ENCODE measurements around the gene SIRPA. TPM values are rescaled to one million over a fixed set of nuclear protein-coding genes. Genes with fewer than 3 reads are reported as not detected.
A peak's percentile ranks its signal among the peaks of the same experiment; 100 is the strongest.

The SIRPA gene
- total RNA-seq: 18.1 TPM
- long read RNA-seq, partial matches to known transcripts: 9 of 11 reads
- long read RNA-seq, other reads (novel, unspliced or antisense): 1 of 11 reads

- intact Hi-C loops (cut with micrococcal nuclease): loop anchor here (10.0 kb wide), 1 partner anchor 90 kb away; no protein-coding TSS in a partner anchor
- peak; percentile 76 for DNase-seq
- peak; percentile 73 for ATAC-seq
Observed at GRCh38 chr20:1894951-1895673, at the start of gene SIRPA. Gene SIRPA, plus strand, starts transcription at chr20:1895407. Its CDS starts 41 bp downstream, at chr20:1895448.

- DNase-seq (no peak), ATAC-seq (no peak)
- intact Hi-C loops (cut with micrococcal nuclease): no loop called here
Observed at GRCh38 chr20:1845701-1846100, 49.5 kb upstream of the SIRPA start.

- DNase-seq: no peak
- ATAC-seq: no peak
- intact Hi-C loops (cut with micrococcal nuclease): no loop called here
Observed at GRCh38 chr20:1846341-1846740, 48.9 kb upstream of the SIRPA start.

GRCh38 chr20:1846876-1847275, 48.3 kb upstream of the SIRPA start:
- ATAC-seq (no peak), DNase-seq (no peak)
- intact Hi-C loops (cut with micrococcal nuclease): no loop called here

GRCh38 chr20:1847780-1848179, 47.4 kb upstream of the SIRPA start:
- intact Hi-C loops (cut with micrococcal nuclease): no loop called here
- ATAC-seq: no peak
- DNase-seq: no peak

- intact Hi-C loops (cut with micrococcal nuclease): no loop called here
- DNase-seq (no peak), ATAC-seq (no peak)
Observed at GRCh38 chr20:1848373-1848772, 46.8 kb upstream of the SIRPA start.

- ATAC-seq (no peak), DNase-seq (no peak)
- intact Hi-C loops (cut with micrococcal nuclease): no loop called here
Observed at GRCh38 chr20:1851396-1851795, 43.8 kb upstream of the SIRPA start.

- intact Hi-C loops (cut with micrococcal nuclease): no loop called here
- ATAC-seq (no peak), DNase-seq (no peak)
Observed at GRCh38 chr20:1853473-1853872, 41.7 kb upstream of the SIRPA start.

- intact Hi-C loops (cut with micrococcal nuclease): no loop called here
- DNase-seq: no peak
- no peak for ATAC-seq
Observed at GRCh38 chr20:1854246-1854645, 41.0 kb upstream of the SIRPA start.

GRCh38 chr20:1855109-1855508, 40.1 kb upstream of the SIRPA start:
- DNase-seq (no peak), ATAC-seq (no peak)
- intact Hi-C loops (cut with micrococcal nuclease): no loop called here

- DNase-seq (no peak), ATAC-seq (no peak)
- intact Hi-C loops (cut with micrococcal nuclease): no loop called here
Observed at GRCh38 chr20:1855690-1856089, 39.5 kb upstream of the SIRPA start.

GRCh38 chr20:1856424-1856823, 38.8 kb upstream of the SIRPA start:
- ATAC-seq: no peak
- intact Hi-C loops (cut with micrococcal nuclease): no loop called here
- DNase-seq: no peak

- peak; percentile 18 for ATAC-seq
Observed at GRCh38 chr20:1857466-1857865, 37.7 kb upstream of the SIRPA start.

GRCh38 chr20:1858871-1859270, 36.3 kb upstream of the SIRPA start:
- ATAC-seq (no peak), DNase-seq (no peak)
- intact Hi-C loops (cut with micrococcal nuclease): no loop called here

More at GRCh38 chr20:1857466-1857865, 37.7 kb upstream of the SIRPA start:
- intact Hi-C loops (cut with micrococcal nuclease): no loop called here
- no peak for DNase-seq

- ATAC-seq: no peak
Observed at GRCh38 chr20:1860446-1860845, 34.8 kb upstream of the SIRPA start.

GRCh38 chr20:1861347-1861976, 33.7 kb upstream of the SIRPA start:
- intact Hi-C loops (cut with micrococcal nuclease): no loop called here
- DNase-seq (no peak), ATAC-seq (no peak)

More at GRCh38 chr20:1860446-1860845, 34.8 kb upstream of the SIRPA start:
- intact Hi-C loops (cut with micrococcal nuclease): no loop called here
- no peak for DNase-seq

GRCh38 chr20:1861996-1862662, 33.1 kb upstream of the SIRPA start:
- DNase-seq: no peak
- intact Hi-C loops (cut with micrococcal nuclease): no loop called here
- no peak for ATAC-seq

GRCh38 chr20:1862663-1863053, 32.5 kb upstream of the SIRPA start:
- no peak for DNase-seq
- no peak for ATAC-seq
- intact Hi-C loops (cut with micrococcal nuclease): no loop called here

GRCh38 chr20:1863296-1863695, 31.9 kb upstream of the SIRPA start:
- no peak for DNase-seq
- intact Hi-C loops (cut with micrococcal nuclease): no loop called here
- ATAC-seq: no peak

GRCh38 chr20:1866834-1867233, 28.4 kb upstream of the SIRPA start:
- ATAC-seq (no peak), DNase-seq (no peak)
- intact Hi-C loops (cut with micrococcal nuclease): no loop called here

Data from left ventricle myocardium superior (tissue), 1 donor.